Esophagus squamous epithelium (tissue), 4 donors: ENCODE results near the gene MFSD11.

Experiments
- CTCF ChIP-seq, 6 experiments: fragments of 450-650 bp in 4 of 6; fragments of 200-600 bp in 2 of 6; sonication (generic) in 2 of 6; IDR thresholded peaks; one replicate each; pipeline ENCODE4 v1.5.1; 2016 to 2019; ENCODE audit warnings: antibody characterized with exemption in 6 of 6, mild to moderate bottlenecking in 4 of 6, moderate library complexity in 4 of 6
- POLR2A ChIP-seq, 4 donors: fragments of 450-650 bp; IDR thresholded peaks; one replicate each; pipeline ENCODE4 v1.6.1; 2017; ENCODE audit warnings: antibody characterized with exemption in 4 of 4, mild to moderate bottlenecking in 4 of 4, moderate library complexity in 3 of 4

GRCh38 chr17:76713765-76714164 is 24.2 kb upstream of the MFSD11 start:
- TF ChIP-seq CTCF (IDR thresholded peaks at IDR 0.05) (no peak), POLR2A (IDR thresholded peaks at IDR 0.05) (no peak)
